Right ventricle myocardium inferior (tissue), 1 donor: Measurements from ENCODE around the gene MRPL43. TPM values are rescaled to one million over a fixed set of nuclear protein-coding genes. Genes with fewer than 3 reads are reported as not detected.
"Not testable (repeated sequence)": the region's sequence is repeated elsewhere in the genome, so short reads cannot be mapped to it uniquely, and the experiment has no call there.

Experiments
- ATAC-seq: fragments of 200-7000 bp; cut with Tn5 transposase; one replicate; pipeline ENCODE4 v1.9.1; 2020; ENCODE audit warnings: mild to moderate bottlenecking, moderate library complexity
- DNase-seq: peaks from one replicate; pipeline ENCODE4 v3.0.0; 2021; ENCODE audit errors: missing footprints
- intact Hi-C: fragments of 100-400 bp; cut with DNase I; formaldehyde crosslinking; loops from one replicate; pipeline ENCODE4 v1.11.0; 2022
- long read RNA-seq: library from polyadenylated mRNA; unstranded; transcript quantifications from one replicate; pipeline ENCODE4 v2.0.0, GENCODE V29; 2021
- total RNA-seq: library from RNA; stranded (reverse); fragmentation: NEBNext Ultra II Directional; extraction: Animal tissue kit (Norgen Biotek cat#: 25700); gene quantifications from one replicate; pipeline ENCODE4 v1.2.1, GENCODE V29; 2021
- donor health status: DM: no; HTN: yes; CAD: no; lungs with severe emphysema.

The MRPL43 gene
- total RNA-seq, result 58.3 TPM
- long read RNA-seq, transcript MRPL43-203 (3 exons, 1,010 nt), result major isoform, 19 of 25 reads
- long read RNA-seq, partial matches to known transcripts, result 0 of 25 reads
- long read RNA-seq, other reads (novel, unspliced or antisense), result 2 of 25 reads

- intact Hi-C loops, result loop anchor here (5.0 kb wide), 1 partner anchor 45 kb away; the partner anchor contains the start of genes PDZD7 and SFXN3
- peak; percentile 82 for ATAC-seq
- DNase-seq, result peak; percentile 93
Measured at GRCh38 chr10:100986952-100987684, at the start of gene MRPL43, which contains the start of gene TWNK. Gene MRPL43 (minus strand): TSS chr10:100987497. CDS start chr10:100987443, 54 bp downstream. Gene TWNK (plus strand): TSS chr10:100987543. CDS start chr10:100988211, 668 bp downstream.

DNA sequence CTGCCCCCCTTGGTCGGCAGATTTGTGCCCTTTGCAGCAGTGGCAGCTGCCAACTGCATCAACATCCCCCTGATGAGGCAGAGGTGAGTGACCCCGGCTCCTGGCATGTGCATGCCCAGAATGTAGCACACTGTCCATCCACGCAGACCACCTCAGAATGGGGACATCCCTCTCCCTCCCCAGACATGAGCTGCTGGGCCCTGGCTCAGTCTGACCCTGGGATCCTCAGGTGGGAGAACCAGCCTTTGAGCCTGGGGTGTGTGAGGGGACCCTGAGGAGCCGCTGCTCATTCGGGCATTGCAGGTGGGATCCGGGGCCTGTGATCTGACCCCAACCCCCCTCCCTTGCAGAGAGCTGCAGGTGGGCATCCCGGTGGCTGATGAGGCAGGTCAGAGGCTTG lies 49.4 kb upstream of the MRPL43 start:
- ATAC-seq (no peak), DNase-seq (no peak)
- intact Hi-C loops, result no loop called here

DNA sequence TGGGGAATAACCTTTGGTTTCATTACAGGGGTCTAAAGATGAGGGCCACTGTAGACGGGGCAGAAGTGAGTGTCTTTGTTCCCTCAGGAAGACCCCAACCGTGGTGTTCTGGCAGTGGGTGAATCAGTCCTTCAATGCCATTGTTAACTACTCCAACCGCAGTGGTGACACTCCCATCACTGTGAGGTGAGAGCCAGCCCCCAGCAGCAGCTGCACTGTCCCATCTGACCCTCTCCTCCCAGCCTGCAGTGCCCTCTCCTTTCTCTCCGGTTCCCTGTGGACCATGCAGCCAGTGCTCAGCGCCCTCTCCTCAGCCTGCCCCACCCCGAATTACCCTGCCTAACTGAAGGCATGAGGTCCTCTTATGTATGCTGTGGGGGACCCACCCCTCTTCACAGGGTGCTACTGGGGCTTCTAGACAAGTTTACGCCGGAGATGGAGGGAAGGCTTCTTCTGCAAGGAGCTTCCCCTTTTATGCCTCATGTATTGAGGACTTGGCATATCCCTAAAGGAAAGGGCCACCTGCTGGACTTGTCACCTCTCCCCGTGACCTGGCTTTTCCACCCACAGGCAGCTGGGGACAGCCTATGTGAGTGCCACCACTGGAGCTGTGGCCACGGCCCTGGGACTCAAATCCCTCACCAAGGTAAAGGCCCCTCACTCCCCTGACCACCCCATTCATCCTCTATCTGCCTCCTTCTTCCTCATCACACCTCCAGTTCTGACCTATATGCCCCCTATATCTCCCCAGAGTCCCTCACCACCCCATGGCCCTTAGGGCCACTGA lies 48.8 kb upstream of the MRPL43 start:
- ATAC-seq (no peak), DNase-seq (no peak)
- intact Hi-C loops, result no loop called here

GRCh38 chr10:101035314-101035713 lies 48.0 kb upstream of the MRPL43 start:
- ATAC-seq, result no peak
- no peak for DNase-seq
- intact Hi-C loops, result no loop called here

- not testable (repeated sequence) for ATAC-seq, DNase-seq
- intact Hi-C loops, result loop anchor here (5.0 kb wide), 1 partner anchor 47 kb away; the partner anchor contains the start of genes MRPL43 and TWNK
Measured at GRCh38 chr10:101034404-101034803, 47.1 kb upstream of the MRPL43 start.

GRCh38 chr10:101033276-101033675 lies 46.0 kb upstream of the MRPL43 start:
- no peak for DNase-seq
- intact Hi-C loops, result loop anchor here (5.0 kb wide), 1 partner anchor 46 kb away; the partner anchor contains the start of genes MRPL43 and TWNK
- no peak for ATAC-seq

- ATAC-seq (peak; percentile 53), DNase-seq (no peak)
- intact Hi-C loops, result loop anchor here (5.0 kb wide), 1 partner anchor 45 kb away; the partner anchor contains the start of genes MRPL43 and TWNK
Measured at GRCh38 chr10:101032637-101033224, 45.4 kb upstream of the MRPL43 start.

- DNase-seq (peak; percentile 95), ATAC-seq (peak; percentile 72)
- intact Hi-C loops, result loop anchor here (5.0 kb wide), 1 partner anchor 45 kb away; the partner anchor contains the start of genes MRPL43 and TWNK
Measured at GRCh38 chr10:101031796-101032636, 44.7 kb upstream of the MRPL43 start.

- DNase-seq (peak; percentile 97), ATAC-seq (peak; percentile 92)
- intact Hi-C loops, result loop anchor here (5.0 kb wide), 1 partner anchor 44 kb away; the partner anchor contains the start of genes MRPL43 and TWNK
Measured at GRCh38 chr10:101031128-101031795, 44.0 kb upstream of the MRPL43 start, which contains the start of the genes PDZD7 and SFXN3. Gene PDZD7 (minus strand): TSS chr10:101031129. CDS start chr10:101030219, 910 bp downstream. Gene SFXN3 (plus strand): TSS chr10:101031234. CDS start chr10:101034695, 3,461 bp downstream.

- DNase-seq, result no peak
- no peak for ATAC-seq
- intact Hi-C loops, result loop anchor here (5.0 kb wide), 1 partner anchor 43 kb away; the partner anchor contains the start of genes MRPL43 and TWNK
Measured at GRCh38 chr10:101030496-101031127, 43.3 kb upstream of the MRPL43 start.

- ATAC-seq (no peak), DNase-seq (no peak)
- intact Hi-C loops, result loop anchor here (5.0 kb wide), 1 partner anchor 42 kb away; the partner anchor contains the start of genes MRPL43 and TWNK
Measured at GRCh38 chr10:101029520-101030295, 42.4 kb upstream of the MRPL43 start.

- DNase-seq (no peak), ATAC-seq (no peak)
- intact Hi-C loops, result no loop called here
Measured at GRCh38 chr10:101028446-101029337, 41.4 kb upstream of the MRPL43 start.

- intact Hi-C loops, result no loop called here
- no peak for ATAC-seq
- no peak for DNase-seq
Measured at GRCh38 chr10:101027106-101027720, 39.9 kb upstream of the MRPL43 start.

- ATAC-seq, result no peak
- peak; percentile 43 for DNase-seq
- intact Hi-C loops, result no loop called here
Measured at GRCh38 chr10:101022967-101023705, 35.8 kb upstream of the MRPL43 start.
